AG09319 (cell line): ENCODE measurements around the gene AURKAIP1.
"Not testable (repeated sequence)": the region's sequence is repeated elsewhere in the genome, so short reads cannot be mapped to it uniquely, and the experiment has no call there.

ENCODE experiments used
- DNase-seq: peaks from one replicate; pipeline ENCODE4 v3.0.0-alpha.2; 2010; ENCODE audit warnings: low read depth; ENCODE audit errors: extremely low read depth
- TF ChIP-seq, protein P1 (sequence below): IDR thresholded peaks from 2 replicates; pipeline ENCODE4 v1.5.1; 2011; ENCODE audit warnings: low read depth, mild to moderate bottlenecking, inconsistent platforms, low read length, moderate library complexity

Gene AURKAIP1

DNA sequence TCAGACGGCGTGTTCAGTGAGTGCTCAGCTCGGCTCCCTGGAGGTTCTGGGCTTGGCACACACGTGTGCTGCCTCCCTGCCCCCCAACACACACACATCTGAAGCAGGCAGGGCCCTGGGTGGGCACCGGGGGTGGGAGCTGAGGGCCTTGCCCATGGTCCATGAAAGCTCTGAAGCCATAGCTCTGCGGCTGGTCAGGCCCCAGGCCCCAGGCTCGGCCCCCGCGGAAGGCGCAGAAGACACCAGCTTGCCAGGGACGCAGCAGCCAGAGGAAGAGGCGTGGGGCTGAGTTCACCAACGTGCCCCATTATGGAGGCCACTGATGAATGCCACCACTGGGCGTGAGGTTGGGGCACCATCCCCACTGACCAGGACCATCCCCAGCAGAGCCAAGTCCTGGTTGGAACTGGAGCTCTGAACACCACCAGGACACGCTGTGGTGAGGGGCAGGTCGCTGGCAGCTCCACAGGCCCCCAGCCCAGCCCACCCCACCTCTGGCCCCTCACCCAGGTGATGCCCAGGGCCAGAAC is 4.2 kb downstream of the AURKAIP1 start:
- no peak for DNase-seq
- TF ChIP-seq, protein P1, sequence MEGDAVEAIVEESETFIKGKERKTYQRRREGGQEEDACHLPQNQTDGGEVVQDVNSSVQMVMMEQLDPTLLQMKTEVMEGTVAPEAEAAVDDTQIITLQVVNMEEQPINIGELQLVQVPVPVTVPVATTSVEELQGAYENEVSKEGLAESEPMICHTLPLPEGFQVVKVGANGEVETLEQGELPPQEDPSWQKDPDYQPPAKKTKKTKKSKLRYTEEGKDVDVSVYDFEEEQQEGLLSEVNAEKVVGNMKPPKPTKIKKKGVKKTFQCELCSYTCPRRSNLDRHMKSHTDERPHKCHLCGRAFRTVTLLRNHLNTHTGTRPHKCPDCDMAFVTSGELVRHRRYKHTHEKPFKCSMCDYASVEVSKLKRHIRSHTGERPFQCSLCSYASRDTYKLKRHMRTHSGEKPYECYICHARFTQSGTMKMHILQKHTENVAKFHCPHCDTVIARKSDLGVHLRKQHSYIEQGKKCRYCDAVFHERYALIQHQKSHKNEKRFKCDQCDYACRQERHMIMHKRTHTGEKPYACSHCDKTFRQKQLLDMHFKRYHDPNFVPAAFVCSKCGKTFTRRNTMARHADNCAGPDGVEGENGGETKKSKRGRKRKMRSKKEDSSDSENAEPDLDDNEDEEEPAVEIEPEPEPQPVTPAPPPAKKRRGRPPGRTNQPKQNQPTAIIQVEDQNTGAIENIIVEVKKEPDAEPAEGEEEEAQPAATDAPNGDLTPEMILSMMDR, result no peak

DNA sequence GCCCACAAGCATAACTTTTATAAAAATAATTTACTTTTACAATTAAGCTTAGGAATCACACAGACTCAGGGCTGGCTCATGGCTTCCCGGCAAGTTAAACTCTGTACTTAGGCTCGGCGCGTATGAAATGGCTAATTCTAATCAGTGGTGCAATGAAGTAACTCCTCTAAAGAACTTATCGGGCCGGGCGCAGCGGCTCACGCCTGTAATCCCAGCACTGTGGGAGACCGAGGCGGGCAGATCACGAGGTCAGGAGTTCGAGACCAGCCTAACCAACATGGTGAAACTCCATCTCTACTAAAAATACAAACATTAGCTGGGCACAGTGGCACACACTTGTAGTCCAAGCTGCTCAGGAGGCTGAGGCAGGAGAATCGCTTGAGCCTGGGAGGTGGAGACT is 4.9 kb downstream of the AURKAIP1 start:
- not testable (repeated sequence) for DNase-seq

GRCh38 chr1:1367315-1367714 is 7.7 kb downstream of the AURKAIP1 start:
- no peak for DNase-seq
- TF ChIP-seq, protein P1, result no peak

DNA sequence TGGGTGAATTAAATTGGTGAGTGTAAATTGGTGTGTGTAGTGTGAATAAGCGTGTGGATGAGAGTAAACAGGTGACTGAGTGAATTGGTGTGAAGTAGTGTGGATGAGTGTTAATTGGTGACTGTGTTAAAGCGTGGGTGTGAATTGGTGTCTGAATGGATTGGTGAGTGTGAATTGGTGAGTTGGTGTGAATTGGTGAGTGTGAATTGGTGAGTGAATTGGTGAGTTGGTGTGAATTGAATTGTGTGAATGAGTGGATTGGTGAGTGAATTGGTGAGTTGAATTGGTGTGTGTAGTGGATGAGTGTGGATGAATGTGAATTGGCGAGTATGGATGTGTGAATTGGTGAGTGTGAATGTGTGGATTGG is 8.3 kb downstream of the AURKAIP1 start:
- TF ChIP-seq, protein P1, result no peak
- no peak for DNase-seq

GRCh38 chr1:1365875-1366698 is 8.9 kb downstream of the AURKAIP1 start:
- no peak for DNase-seq
- TF ChIP-seq, protein P1, result no peak

DNA sequence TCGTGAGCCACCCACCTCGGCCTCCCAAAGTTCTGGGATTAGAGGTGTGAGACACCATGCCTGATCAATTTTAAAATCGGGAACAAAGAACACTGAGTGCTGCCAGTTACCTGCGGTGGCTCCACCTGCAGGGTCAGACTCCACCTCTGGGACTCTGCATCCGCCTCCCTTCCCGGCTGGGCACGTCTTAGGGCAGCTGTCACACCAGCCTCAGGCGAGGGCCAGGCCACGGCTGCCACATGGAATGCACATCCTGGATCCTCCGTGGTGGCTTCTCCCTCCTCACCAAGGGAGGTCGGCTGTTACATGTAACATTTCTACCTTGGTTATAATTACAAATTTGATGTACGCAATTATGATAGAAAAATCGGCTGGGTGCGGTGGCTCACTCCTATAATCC is 10.7 kb downstream of the AURKAIP1 start:
- TF ChIP-seq, protein P1, result no peak
- DNase-seq, result no peak

- peak; percentile 67 for DNase-seq
- TF ChIP-seq, protein P1, result peak; percentile 47
Measured at GRCh38 chr1:1361982-1362423, 13.0 kb downstream of the AURKAIP1 start.
